Caco-2 (cell line): ENCODE results near the gene OR1I1. TPM values are rescaled to one million over a fixed set of nuclear protein-coding genes. Genes with fewer than 3 reads are reported as not detected.

ENCODE experiments used
- Bru-seq: library from RNA; stranded (reverse); fragments of 400-500 nt; gene quantifications from one replicate; lab custom pipeline; 2021; lab: Mats Ljungman, UMichigan
- BruChase-seq, 2 experiments: library from RNA; stranded (reverse); fragments of 400-500 nt; gene quantifications; one replicate each; lab custom pipeline; 2021; lab: Mats Ljungman, UMichigan
- BruUV-seq: library from RNA; stranded (reverse); fragments of 400-500 nt; replicated peaks from 2 replicates; lab custom pipeline; 2021; lab: Mats Ljungman, UMichigan
- CTCF ChIA-PET: fragments of 300-600 bp; sonication (Branson Sonifier 250); formaldehyde crosslinking; loops from one replicate; lab custom pipeline; 2022; ENCODE audit warnings: antibody characterized with exemption; lab: Charles Lee
- POLR2A ChIA-PET: fragments of 300-600 bp; sonication (Branson Sonifier 250); formaldehyde crosslinking; loops from one replicate; lab custom pipeline; 2022; ENCODE audit warnings: antibody characterized with exemption; lab: Charles Lee
- DNase-seq, 2 experiments: peaks; one replicate each; pipeline versions ENCODE4 v3.0.0 to v3.0.0-alpha.2; 2020 to 2022
- H3K27me3 ChIP-seq: replicated peaks from 2 replicates; pipeline ENCODE4 v1.6.0; 2011; ENCODE audit warnings: low read length; ENCODE audit not compliant: control insufficient read depth, insufficient read depth
- H3K36me3 ChIP-seq: 2 replicates; pipeline ENCODE4 v1.5.1; 2011; ENCODE audit warnings: low read length; ENCODE audit not compliant: control insufficient read depth, insufficient read depth
- H3K4me1 ChIP-seq: fragments of 250-450 bp; sonication (Bioruptor Pico); 2 replicates; pipeline ENCODE4 v1.5.1; 2020; ENCODE audit warnings: mild to moderate bottlenecking
- H3K4me3 ChIP-seq: 2 replicates; pipeline ENCODE4 v1.5.1; 2011; ENCODE audit warnings: low read depth, mild to moderate bottlenecking, control low read depth, low read length
- H3K9me3 ChIP-seq: fragments of 250-450 bp; sonication (Bioruptor Pico); 2 replicates; pipeline ENCODE4 v1.5.1; 2020; ENCODE audit warnings: mild to moderate bottlenecking, moderate library complexity
- H3K27ac Mint-ChIP-seq: one replicate; pipeline ENCODE4 v1.8.0; 2022; ENCODE audit warnings: mixed read lengths; ENCODE audit not compliant: unreplicated experiment
- H3K27me3 Mint-ChIP-seq: one replicate; pipeline ENCODE4 v1.8.0; 2022; ENCODE audit warnings: mixed read lengths; ENCODE audit not compliant: insufficient read depth, unreplicated experiment
- H3K36me3 Mint-ChIP-seq: one replicate; pipeline ENCODE4 v1.8.0; 2022; ENCODE audit warnings: mild to moderate bottlenecking, mixed read lengths; ENCODE audit not compliant: insufficient read depth, unreplicated experiment
- H3K4me1 Mint-ChIP-seq: one replicate; pipeline ENCODE4 v1.8.0; 2022; ENCODE audit warnings: low read depth, mixed read lengths; ENCODE audit not compliant: unreplicated experiment
- H3K4me3 Mint-ChIP-seq: one replicate; pipeline ENCODE4 v1.8.0; 2022; ENCODE audit warnings: mild to moderate bottlenecking, moderate library complexity, mixed read lengths; ENCODE audit not compliant: unreplicated experiment
- H3K9me3 Mint-ChIP-seq: one replicate; pipeline ENCODE4 v1.8.0; 2022; ENCODE audit warnings: mixed read lengths; ENCODE audit not compliant: unreplicated experiment
- CTCF ChIP-seq, 2 experiments: fragments of 200-600 bp in 1 of 2; IDR thresholded peaks; 1 replicate in 1 of 2; 2 replicates in 1 of 2; pipeline versions ENCODE4 v1.5.1 to v1.8.0; 2011 to 2022; ENCODE audit warnings: antibody characterized with exemption in 1 of 2, control low read depth in 1 of 2, inconsistent platforms in 1 of 2, low read depth in 1 of 2, low read length in 1 of 2, mild to moderate bottlenecking in 1 of 2, moderate library complexity in 1 of 2; ENCODE audit not compliant: insufficient read depth in 1 of 2, severe bottlenecking in 1 of 2, unreplicated experiment in 1 of 2
- intact Hi-C: fragments of 100-400 bp; cut with micrococcal nuclease; formaldehyde crosslinking; loops from one replicate; pipeline ENCODE4 v1.10.0; 2022; ENCODE audit not compliant: unreplicated experiment
- long read RNA-seq: library from polyadenylated mRNA; stranded (forward); transcript quantifications from one replicate; pipeline ENCODE4 v2.0.0, GENCODE V29; 2022
- total RNA-seq: library from RNA; stranded (reverse); gene quantifications from 2 replicates; pipeline ENCODE4 v1.2.3, GENCODE V29; 2022

The OR1I1 gene, protein sequence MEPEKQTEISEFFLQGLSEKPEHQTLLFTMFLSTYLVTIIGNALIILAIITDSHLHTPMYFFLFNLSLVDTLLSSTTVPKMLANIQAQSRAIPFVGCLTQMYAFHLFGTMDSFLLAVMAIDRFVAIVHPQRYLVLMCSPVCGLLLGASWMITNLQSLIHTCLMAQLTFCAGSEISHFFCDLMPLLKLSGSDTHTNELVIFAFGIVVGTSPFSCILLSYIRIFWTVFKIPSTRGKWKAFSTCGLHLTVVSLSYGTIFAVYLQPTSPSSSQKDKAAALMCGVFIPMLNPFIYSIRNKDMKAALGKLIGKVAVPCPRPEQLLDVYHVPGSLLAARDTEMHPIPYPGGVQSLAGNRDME
- not detected in 2 replicates for total RNA-seq
- Bru-seq, nascent RNA = not detected
- BruChase-seq, experiment 1, labeled RNA remaining after a 2-hour chase = not detected
- BruChase-seq, experiment 2, labeled RNA remaining after a 6-hour chase = not detected
- long read RNA-seq = 0 reads

- Mint-ChIP-seq H3K9me3 (no peaks in the 10 kb centered on the region), H3K27ac (no peak within 1 kb of the TSS), H3K4me3 (no peak within 1 kb of the TSS), H3K4me1 (no peaks in the 10 kb centered on the region), H3K27me3 (peaks cover 11% of the 10 kb centered on the region), H3K36me3 (no peaks in the 10 kb centered on the region)
- H3K9me3 ChIP-seq = no peaks in the 10 kb centered on the region
- H3K36me3 ChIP-seq = no peaks in the 10 kb centered on the region
- POLR2A ChIA-PET = no interaction called here
- H3K27me3 ChIP-seq = no peaks in the 10 kb centered on the region; the same call in 1 of the 2 replicates
- H3K4me3 ChIP-seq = no peak within 1 kb of the TSS
- DNase-seq = no peak
- H3K4me1 ChIP-seq = no peaks in the 10 kb centered on the region
- no TSS peak for BruUV-seq
- intact Hi-C loops = no loop called here
- CTCF ChIA-PET = interaction anchor here (1.9 kb wide), 1 partner anchor 10 kb away, joined by 5 read pairs; no protein-coding TSS in a partner anchor
- TF ChIP-seq CTCF (IDR thresholded peaks at IDR 0.05; ENCODE audit: insufficient read depth in 1 of 2, low read depth in 1 of 2, low read length in 1 of 2, severe bottlenecking in 1 of 2, unreplicated experiment in 1 of 2) = no peak
These were observed at the start of gene OR1I1 for GRCh38 chr19:15081911-15082310. TSS of gene OR1I1 (plus strand) at chr19:15082211. CDS start at chr19:15087066, 4,855 bp downstream.

- Histone ChIP-seq H3K27me3 (no peaks in the 10 kb centered on the region), H3K9me3 (no peaks in the 10 kb centered on the region), H3K4me1 (no peaks in the 10 kb centered on the region), H3K4me3 (no peak overlapping the region), H3K36me3 (no peaks in the 10 kb centered on the region)
- Mint-ChIP-seq H3K9me3 (no peaks in the 10 kb centered on the region), H3K27me3 (peaks cover 16% of the 10 kb centered on the region), H3K4me3 (no peak overlapping the region), H3K36me3 (no peaks in the 10 kb centered on the region), H3K4me1 (no peaks in the 10 kb centered on the region), H3K27ac (no peak overlapping the region)
- no peak for DNase-seq
- POLR2A ChIA-PET = no interaction called here
- BruUV-seq = no TSS peak
- CTCF ChIA-PET = no interaction called here
- intact Hi-C loops = no loop called here
- TF ChIP-seq CTCF (IDR thresholded peaks at IDR 0.05; ENCODE audit: insufficient read depth in 1 of 2, low read depth in 1 of 2, low read length in 1 of 2, severe bottlenecking in 1 of 2, unreplicated experiment in 1 of 2) = no peak
These were observed 46.2 kb upstream of the OR1I1 start for GRCh38 chr19:15035795-15036311.

DNA sequence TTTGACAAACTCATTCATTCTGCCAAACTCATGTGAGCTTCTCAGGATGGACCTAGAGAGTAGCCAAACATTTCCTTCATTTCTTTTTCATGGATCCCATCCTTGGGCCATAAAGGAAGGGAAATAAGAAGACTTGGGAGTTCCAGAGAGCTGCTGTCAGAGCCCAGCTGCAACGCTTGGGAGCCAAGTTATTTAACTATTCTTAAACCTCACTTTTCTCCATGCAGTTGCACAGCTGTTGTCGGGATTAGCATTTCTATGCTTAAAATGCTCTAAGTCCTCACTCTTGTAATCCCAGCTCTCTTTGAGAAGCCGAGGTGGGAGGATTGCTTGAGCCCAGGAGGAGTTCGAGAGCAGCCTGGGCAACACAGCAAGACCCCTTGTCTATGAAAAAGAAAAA, 44.4 kb upstream of the OR1I1 start:
- Histone ChIP-seq H3K36me3 (no peaks in the 10 kb centered on the region), H3K9me3 (no peaks in the 10 kb centered on the region), H3K4me1 (no peaks in the 10 kb centered on the region), H3K27me3 (no peaks in the 10 kb centered on the region), H3K4me3 (no peak overlapping the region)
- ChIA-PET CTCF (no interaction called here), POLR2A (no interaction called here)
- no peak for TF ChIP-seq CTCF (IDR thresholded peaks at IDR 0.05; ENCODE audit: insufficient read depth in 1 of 2, low read depth in 1 of 2, low read length in 1 of 2, severe bottlenecking in 1 of 2, unreplicated experiment in 1 of 2)
- Mint-ChIP-seq H3K36me3 (no peaks in the 10 kb centered on the region), H3K9me3 (no peaks in the 10 kb centered on the region), H3K27ac (no peak overlapping the region), H3K4me3 (no peak overlapping the region), H3K27me3 (peaks cover 16% of the 10 kb centered on the region), H3K4me1 (no peaks in the 10 kb centered on the region)
- no peak for DNase-seq
- no TSS peak for BruUV-seq
- intact Hi-C loops = no loop called here
